Gastroesophageal sphincter (tissue), 3 donors: ENCODE measurements around the gene DYNC2H1.

Source experiments
- CTCF ChIP-seq, 4 experiments: fragments of 200-600 bp in 2 of 4; fragments of 450-650 bp in 2 of 4; sonication (generic) in 1 of 4; IDR thresholded peaks; one replicate each; pipeline ENCODE4 v1.5.1; 2017 to 2019; ENCODE audit warnings: antibody characterized with exemption in 4 of 4, mild to moderate bottlenecking in 2 of 4, moderate library complexity in 2 of 4
- EP300 ChIP-seq: sonication (generic); formaldehyde crosslinking; IDR thresholded peaks from one replicate; pipeline ENCODE4 v1.6.1; 2017; ENCODE audit warnings: antibody characterized with exemption, mild to moderate bottlenecking
- POLR2A ChIP-seq, 2 donors: fragments of 450-650 bp; IDR thresholded peaks; one replicate each; pipeline ENCODE4 v1.6.1; 2017; ENCODE audit warnings: antibody characterized with exemption in 2 of 2, mild to moderate bottlenecking in 2 of 2, moderate library complexity in 1 of 2
- POLR2AphosphoS5 ChIP-seq: sonication (generic); formaldehyde crosslinking; IDR thresholded peaks from one replicate; pipeline ENCODE4 v1.6.1; 2017; ENCODE audit warnings: antibody characterized with exemption

GRCh38 chr11:103407641-103408040 is 298.4 kb downstream of the DYNC2H1 start:
- TF ChIP-seq CTCF (IDR thresholded peaks at IDR 0.05) = no peak
- TF ChIP-seq POLR2AphosphoS5 = no peak
- no peak for TF ChIP-seq POLR2A (IDR thresholded peaks at IDR 0.05)
- no peak for TF ChIP-seq EP300
